ENCODE results near the gene ERC2.

The ERC2 gene

GRCh38 chr3:56197991-56198390 is 270.3 kb downstream of the ERC2 start:
- no peak for TF ChIP-seq GATA2 (IDR thresholded peaks at IDR 0.05; ENCODE audit: low read depth, low read length)
- no peak for TF ChIP-seq GATA3 (IDR thresholded peaks at IDR 0.05; ENCODE audit: low read depth, low read length)

GRCh38 chr3:56197259-56197965 is 270.9 kb downstream of the ERC2 start:
- TF ChIP-seq GATA3 (IDR thresholded peaks at IDR 0.05; ENCODE audit: low read depth, low read length) (no peak), GATA2 (IDR thresholded peaks at IDR 0.05; ENCODE audit: low read depth, low read length) (no peak)

- TF ChIP-seq GATA2 (IDR thresholded peaks at IDR 0.05; ENCODE audit: low read depth, low read length) (no peak), GATA3 (IDR thresholded peaks at IDR 0.05; ENCODE audit: low read depth, low read length) (no peak)
Observed at GRCh38 chr3:56196700-56197099, 271.6 kb downstream of the ERC2 start.

GRCh38 chr3:56193519-56193918 is 274.7 kb downstream of the ERC2 start:
- no peak for TF ChIP-seq GATA3 (IDR thresholded peaks at IDR 0.05; ENCODE audit: low read depth, low read length)
- TF ChIP-seq GATA2 (IDR thresholded peaks at IDR 0.05; ENCODE audit: low read depth, low read length), result no peak

GRCh38 chr3:56192001-56192400 is 276.3 kb downstream of the ERC2 start:
- TF ChIP-seq GATA3 (IDR thresholded peaks at IDR 0.05; ENCODE audit: low read depth, low read length) (no peak), GATA2 (IDR thresholded peaks at IDR 0.05; ENCODE audit: low read depth, low read length) (no peak)

GRCh38 chr3:56190771-56191305 is 277.4 kb downstream of the ERC2 start:
- TF ChIP-seq GATA3 (IDR thresholded peaks at IDR 0.05; ENCODE audit: low read depth, low read length) (no peak), GATA2 (IDR thresholded peaks at IDR 0.05; ENCODE audit: low read depth, low read length) (no peak)

GRCh38 chr3:56190130-56190529 is 278.1 kb downstream of the ERC2 start:
- TF ChIP-seq GATA3 (IDR thresholded peaks at IDR 0.05; ENCODE audit: low read depth, low read length) (no peak), GATA2 (IDR thresholded peaks at IDR 0.05; ENCODE audit: low read depth, low read length) (no peak)

GRCh38 chr3:56189536-56189935 is 278.7 kb downstream of the ERC2 start:
- TF ChIP-seq GATA2 (IDR thresholded peaks at IDR 0.05; ENCODE audit: low read depth, low read length) (no peak), GATA3 (IDR thresholded peaks at IDR 0.05; ENCODE audit: low read depth, low read length) (no peak)

- TF ChIP-seq GATA2 (IDR thresholded peaks at IDR 0.05; ENCODE audit: low read depth, low read length) (no peak), GATA3 (IDR thresholded peaks at IDR 0.05; ENCODE audit: low read depth, low read length) (no peak)
Observed at GRCh38 chr3:56188201-56188600, 280.1 kb downstream of the ERC2 start.

GRCh38 chr3:56187051-56187450 is 281.2 kb downstream of the ERC2 start:
- no peak for TF ChIP-seq GATA2 (IDR thresholded peaks at IDR 0.05; ENCODE audit: low read depth, low read length)
- TF ChIP-seq GATA3 (IDR thresholded peaks at IDR 0.05; ENCODE audit: low read depth, low read length), result no peak

GRCh38 chr3:56185827-56186226 is 282.4 kb downstream of the ERC2 start:
- TF ChIP-seq GATA2 (IDR thresholded peaks at IDR 0.05; ENCODE audit: low read depth, low read length) (no peak), GATA3 (IDR thresholded peaks at IDR 0.05; ENCODE audit: low read depth, low read length) (no peak)

- TF ChIP-seq GATA2 (IDR thresholded peaks at IDR 0.05; ENCODE audit: low read depth, low read length) (no peak), GATA3 (IDR thresholded peaks at IDR 0.05; ENCODE audit: low read depth, low read length) (no peak)
Observed at GRCh38 chr3:56183529-56183928, 284.7 kb downstream of the ERC2 start.

GRCh38 chr3:56180433-56180832 is 287.8 kb downstream of the ERC2 start:
- TF ChIP-seq GATA2 (IDR thresholded peaks at IDR 0.05; ENCODE audit: low read depth, low read length) (no peak), GATA3 (IDR thresholded peaks at IDR 0.05; ENCODE audit: low read depth, low read length) (no peak)

- TF ChIP-seq GATA3 (IDR thresholded peaks at IDR 0.05; ENCODE audit: low read depth, low read length) (no peak), GATA2 (IDR thresholded peaks at IDR 0.05; ENCODE audit: low read depth, low read length) (no peak)
Observed at GRCh38 chr3:56173601-56174000, 294.7 kb downstream of the ERC2 start.

GRCh38 chr3:56164436-56164835 is 303.8 kb downstream of the ERC2 start:
- TF ChIP-seq GATA2 (IDR thresholded peaks at IDR 0.05; ENCODE audit: low read depth, low read length), result no peak
- no peak for TF ChIP-seq GATA3 (IDR thresholded peaks at IDR 0.05; ENCODE audit: low read depth, low read length)

All from SH-SY5Y (cell line).